DND-41 (cell line): ENCODE measurements around the gene DPF3.
"Not testable (repeated sequence)": the region's sequence is repeated elsewhere in the genome, so short reads cannot be mapped to it uniquely, and the experiment has no call there.

Source experiments
- ATAC-seq: fragments of 200-7000 bp; cut with Tn5 transposase; 3 replicates; pipeline ENCODE4 v1.9.1; 2021; ENCODE audit warnings: low read depth; ENCODE audit not compliant: insufficient read depth
- DNase-seq: peaks from one replicate; pipeline ENCODE4 v3.0.0-alpha.2; 2020
- H2AFZ ChIP-seq: 2 replicates; pipeline ENCODE4 v1.6.0; 2012; ENCODE audit warnings: low read depth, low read length
- H3K27ac ChIP-seq: 2 replicates; pipeline ENCODE4 v1.5.1; 2012; ENCODE audit warnings: low read length, inconsistent platforms
- H3K27me3 ChIP-seq: fragments of 200-600 bp; sonication (generic); 2 replicates; pipeline ENCODE4 v1.6.0; 2012; ENCODE audit warnings: low read length, mild to moderate bottlenecking, inconsistent platforms; ENCODE audit not compliant: insufficient read depth, poor library complexity
- H3K36me3 ChIP-seq: 2 replicates; pipeline ENCODE4 v1.5.1; 2012; ENCODE audit warnings: low read length, inconsistent platforms; ENCODE audit not compliant: insufficient read depth
- H3K4me1 ChIP-seq: 2 replicates; pipeline ENCODE4 v1.5.1; 2012; ENCODE audit warnings: mild to moderate bottlenecking, low read length; ENCODE audit not compliant: insufficient read depth
- H3K4me2 ChIP-seq: 2 replicates; pipeline ENCODE4 v1.6.0; 2012; ENCODE audit warnings: mild to moderate bottlenecking, moderate library complexity, low read length, inconsistent platforms; ENCODE audit not compliant: insufficient read depth
- H3K4me3 ChIP-seq, 2 experiments: fragments of 200-600 bp in 1 of 2; shearing (Covaris generic) in 1 of 2; 2 replicates each; pipeline ENCODE4 v1.5.1; 2012 to 2016; ENCODE audit warnings: inconsistent platforms in 2 of 2, low read length in 2 of 2, mild to moderate bottlenecking in 2 of 2, low read depth in 1 of 2, moderate library complexity in 1 of 2
- H3K79me2 ChIP-seq: 2 replicates; pipeline ENCODE4 v1.6.0; 2012; ENCODE audit warnings: low read length, inconsistent platforms; ENCODE audit not compliant: insufficient read depth
- H3K9ac ChIP-seq: 2 replicates; pipeline ENCODE4 v1.6.0; 2012; ENCODE audit warnings: low read depth, mild to moderate bottlenecking, inconsistent platforms, low read length, moderate library complexity
- H3K9me3 ChIP-seq: 2 replicates; pipeline ENCODE4 v1.5.1; 2012; ENCODE audit warnings: low read length, moderate library complexity, mild to moderate bottlenecking, inconsistent platforms; ENCODE audit not compliant: insufficient read depth, severe bottlenecking
- H4K20me1 ChIP-seq: 2 replicates; pipeline ENCODE4 v1.6.0; 2012; ENCODE audit warnings: low read length; ENCODE audit not compliant: insufficient read depth
- CTCF ChIP-seq: IDR thresholded peaks from 2 replicates; pipeline ENCODE4 v1.5.1; 2012; ENCODE audit warnings: borderline replicate concordance, low read length, moderate library complexity, mild to moderate bottlenecking; ENCODE audit not compliant: poor library complexity, severe bottlenecking; ENCODE audit errors: extremely low read depth
- EZH2 ChIP-seq: IDR thresholded peaks from 3 replicates; pipeline ENCODE4 v1.6.1; 2012; ENCODE audit warnings: borderline replicate concordance, low read depth, mild to moderate bottlenecking, moderate library complexity, low read length, inconsistent platforms; ENCODE audit not compliant: severe bottlenecking

Gene DPF3

GRCh38 chr14:72751276-72752033 lies 142.4 kb downstream of the DPF3 start:
- H3K4me1 ChIP-seq = no peaks in the 10 kb centered on the region
- H3K79me2 ChIP-seq = no peaks in the 10 kb centered on the region
- no peaks in the 10 kb centered on the region for H3K9me3 ChIP-seq
- no peak overlapping the region for H3K9ac ChIP-seq
- no peak overlapping the region for H3K4me3 ChIP-seq
- H2AFZ ChIP-seq = no peak overlapping the region
- no peaks in the 10 kb centered on the region for H3K36me3 ChIP-seq
- TF ChIP-seq EZH2 (no peak), CTCF (no peak)
- H4K20me1 ChIP-seq = no peaks in the 10 kb centered on the region
- ATAC-seq (no peak), DNase-seq (no peak)
- H3K27me3 ChIP-seq = no peaks in the 10 kb centered on the region
- no peak overlapping the region for H3K27ac ChIP-seq
- no peak overlapping the region for H3K4me2 ChIP-seq

- H2AFZ ChIP-seq = not testable (repeated sequence)
Observed at GRCh38 chr14:72748921-72749320, 145.0 kb downstream of the DPF3 start.

GRCh38 chr14:72747652-72748051 lies 146.2 kb downstream of the DPF3 start:
- Histone ChIP-seq H3K27me3 (no peaks in the 10 kb centered on the region), H3K4me3 (no peak overlapping the region), H3K27ac (no peak overlapping the region), H3K9me3 (no peaks in the 10 kb centered on the region), H3K36me3 (no peaks in the 10 kb centered on the region), H3K4me2 (no peak overlapping the region), H2AFZ (no peak overlapping the region), H3K4me1 (no peaks in the 10 kb centered on the region), H3K9ac (no peak overlapping the region), H4K20me1 (no peaks in the 10 kb centered on the region), H3K79me2 (no peaks in the 10 kb centered on the region)
- no peak for TF ChIP-seq EZH2
- TF ChIP-seq CTCF = no peak
- ATAC-seq (no peak), DNase-seq (no peak)

More at GRCh38 chr14:72748921-72749320, 145.0 kb downstream of the DPF3 start:
- not testable (repeated sequence) for H3K79me2 ChIP-seq, H3K4me1 ChIP-seq, H3K9me3 ChIP-seq, H3K27ac ChIP-seq, DNase-seq, H3K27me3 ChIP-seq, H4K20me1 ChIP-seq, H3K4me2 ChIP-seq, H3K36me3 ChIP-seq, H3K4me3 ChIP-seq, ATAC-seq, H3K9ac ChIP-seq

- Histone ChIP-seq H2AFZ (no peak overlapping the region), H3K27me3 (no peaks in the 10 kb centered on the region), H3K4me1 (no peaks in the 10 kb centered on the region), H3K79me2 (no peaks in the 10 kb centered on the region), H3K4me2 (no peak overlapping the region), H4K20me1 (no peaks in the 10 kb centered on the region), H3K9ac (no peak overlapping the region), H3K4me3 (no peak overlapping the region), H3K27ac (no peak overlapping the region), H3K36me3 (no peaks in the 10 kb centered on the region), H3K9me3 (no peaks in the 10 kb centered on the region)
- DNase-seq = no peak
- no peak for ATAC-seq
- TF ChIP-seq EZH2 (no peak), CTCF (no peak)
Observed at GRCh38 chr14:72745991-72746980, 147.6 kb downstream of the DPF3 start.
